GM19467 (cell line): ENCODE results near the gene CCNK.

Source experiments
- ATAC-seq: cut with Tn5 transposase; IDR thresholded peaks from one replicate; pipeline ENCODE4 v1.9.1; 2021; ENCODE audit warnings: mild to moderate bottlenecking, moderate library complexity; ENCODE audit not compliant: unreplicated experiment

The CCNK gene

DNA sequence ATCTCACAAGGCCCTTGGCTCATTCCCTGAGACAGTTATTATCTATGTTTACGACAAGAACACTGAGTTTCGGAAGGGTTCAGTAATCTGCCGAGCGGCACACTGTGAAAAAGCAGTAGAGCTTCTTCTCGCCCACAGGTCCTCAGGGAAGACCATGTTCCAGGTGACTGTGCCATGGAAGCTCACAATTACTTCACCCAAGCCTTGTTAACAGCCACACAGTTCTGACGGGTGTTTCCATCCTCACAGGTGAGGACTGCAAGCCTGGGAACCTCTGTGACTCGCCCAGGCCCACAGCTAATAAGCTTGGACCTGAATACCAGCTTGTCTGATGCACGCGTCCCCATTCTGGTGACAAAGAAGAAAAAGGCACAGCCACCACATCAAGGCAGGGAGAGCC, 15.9 kb upstream of the CCNK start:
- no peak for ATAC-seq

DNA sequence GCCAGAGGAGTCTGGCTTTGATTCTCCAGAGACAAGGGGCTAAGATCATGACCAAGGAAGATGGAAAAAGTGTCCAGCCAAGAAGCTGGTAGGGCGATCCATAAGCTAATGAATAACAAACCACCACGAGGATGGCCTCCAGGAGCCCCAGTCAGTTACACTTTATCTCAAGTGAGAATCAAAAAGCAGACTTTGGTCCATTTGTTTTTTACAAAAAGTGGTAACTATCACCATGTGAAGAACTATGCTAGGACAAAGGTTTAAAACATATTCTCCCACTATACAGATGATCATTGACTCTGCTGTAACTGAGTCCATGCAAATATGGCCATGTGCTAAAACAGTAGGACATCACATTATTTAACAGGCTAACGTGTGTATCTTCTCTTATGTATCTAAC, 14.5 kb upstream of the CCNK start:
- no peak for ATAC-seq

DNA sequence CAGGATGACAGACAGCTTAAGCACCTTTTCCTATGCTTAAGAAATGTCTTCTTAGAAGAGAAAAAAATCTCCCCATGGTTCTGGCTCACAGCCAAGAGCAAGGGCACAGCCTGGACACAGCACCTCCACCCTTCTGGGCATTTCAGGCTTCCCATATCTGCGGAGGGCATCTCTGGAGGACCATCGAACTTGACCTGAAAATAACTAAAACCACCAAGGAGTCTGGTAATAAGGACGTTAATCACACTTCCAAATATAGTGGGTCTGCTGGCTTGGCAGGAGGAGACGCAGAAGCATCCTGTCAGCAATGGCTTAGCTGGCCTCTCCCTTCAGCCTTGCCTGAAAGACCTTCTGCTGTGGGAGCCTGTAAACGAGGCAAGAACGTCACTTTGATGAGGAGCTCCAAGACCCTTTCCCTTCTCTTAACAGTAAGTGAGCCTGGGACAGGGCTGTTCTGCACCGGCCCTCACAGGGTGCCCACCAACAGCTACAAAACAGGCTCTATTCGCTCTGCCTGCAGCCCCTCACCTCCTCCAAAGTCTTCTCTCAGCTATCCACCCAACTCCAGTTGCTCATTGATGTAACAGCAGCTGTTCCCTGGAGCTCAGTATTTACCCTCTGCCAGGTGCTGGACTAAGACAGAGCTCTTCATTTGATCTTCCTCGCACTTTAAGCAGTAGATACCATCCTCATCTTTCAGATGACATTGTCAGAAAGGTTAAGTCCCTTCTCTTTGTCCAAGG, 13.7 kb upstream of the CCNK start:
- ATAC-seq, result no peak

DNA sequence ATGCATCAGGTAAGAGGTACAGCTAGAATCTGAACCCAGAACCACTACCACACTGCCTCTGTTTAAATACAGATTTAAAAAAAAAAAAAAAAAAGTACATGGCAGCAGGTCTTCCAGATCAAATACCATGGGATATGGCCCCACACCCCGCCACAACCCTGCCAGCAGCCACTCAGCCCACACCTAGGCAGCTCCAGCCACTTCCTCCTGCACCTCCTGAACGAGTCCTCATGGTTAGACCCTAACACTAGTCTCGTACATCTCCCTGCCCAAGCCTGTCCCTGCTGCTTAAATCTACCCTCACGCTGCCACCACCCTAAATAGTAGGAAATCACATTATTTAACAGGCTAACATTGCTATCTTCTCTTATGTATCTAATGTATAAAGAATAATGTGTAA, 13.1 kb upstream of the CCNK start:
- ATAC-seq, result no peak

DNA sequence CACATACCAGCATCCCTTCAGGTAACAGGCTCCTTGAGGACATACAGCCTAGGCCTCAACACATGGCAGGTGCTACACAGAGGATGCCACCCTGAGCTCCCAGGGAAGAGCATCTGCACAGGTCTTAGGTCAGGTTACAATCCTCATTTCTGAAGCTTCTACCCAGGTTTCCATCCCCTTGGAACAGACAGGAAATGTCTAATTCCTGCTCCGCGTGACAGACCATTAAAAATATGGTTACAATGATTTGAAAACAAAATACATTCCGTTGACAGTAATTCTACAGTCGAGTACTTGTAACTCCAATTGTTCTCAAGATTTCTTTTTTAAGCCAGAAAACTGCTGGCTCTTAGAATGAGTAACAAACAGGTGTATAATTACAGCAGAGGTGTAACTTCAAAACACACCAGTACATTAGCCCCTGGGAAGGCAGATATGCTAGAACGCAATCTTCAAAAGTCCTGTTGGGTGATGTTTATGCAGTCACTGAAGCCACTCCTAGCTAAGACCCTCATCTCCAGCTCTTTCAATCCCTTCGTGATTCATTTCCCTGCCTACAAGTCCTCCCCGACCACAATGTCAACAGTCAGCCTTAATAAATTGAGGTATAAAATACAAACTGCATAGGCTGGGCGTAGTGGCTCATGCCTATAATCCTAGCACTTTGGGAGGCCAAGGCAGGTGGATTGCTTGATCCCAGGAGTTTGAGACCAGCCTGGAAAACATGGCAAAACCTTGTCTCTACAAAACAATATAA, 12.2 kb upstream of the CCNK start:
- no peak for ATAC-seq

DNA sequence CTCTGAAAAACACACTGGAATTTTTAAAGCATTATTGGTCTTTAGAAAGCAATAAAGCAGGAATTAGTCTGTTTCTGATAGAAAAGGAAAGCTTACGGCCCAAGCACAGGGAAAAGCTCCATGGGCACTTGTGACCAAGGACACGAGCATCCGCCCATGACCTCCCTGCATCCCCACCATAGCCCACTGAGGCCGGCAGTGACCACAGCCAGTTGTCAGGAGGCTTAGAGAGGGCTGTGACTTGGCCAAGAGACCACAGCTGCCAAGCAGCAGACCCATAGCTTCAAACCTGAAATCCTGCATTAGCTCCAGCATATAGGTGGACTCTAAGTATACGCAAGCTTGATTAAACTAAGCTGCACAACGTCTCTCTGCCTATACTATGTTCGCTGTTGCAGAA, 9.5 kb upstream of the CCNK start:
- no peak for ATAC-seq

DNA sequence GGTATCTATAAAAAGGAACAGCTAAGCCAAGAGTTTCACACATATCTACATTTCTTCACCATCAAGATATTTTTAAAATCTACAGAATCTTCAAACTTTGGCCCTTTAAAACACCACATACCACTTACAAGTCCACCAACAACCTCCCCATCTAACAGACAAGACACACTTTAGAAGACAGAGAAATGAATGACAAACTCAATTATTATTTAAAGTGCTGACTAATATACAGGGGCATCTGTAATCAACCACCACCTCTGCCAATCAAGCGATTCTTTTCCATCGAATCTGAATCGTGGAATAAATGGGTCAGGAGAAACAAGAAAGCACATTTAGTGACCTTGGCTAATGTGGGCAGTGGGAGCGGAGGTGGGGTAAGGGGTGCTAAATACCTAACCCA, 8.3 kb upstream of the CCNK start:
- no peak for ATAC-seq

DNA sequence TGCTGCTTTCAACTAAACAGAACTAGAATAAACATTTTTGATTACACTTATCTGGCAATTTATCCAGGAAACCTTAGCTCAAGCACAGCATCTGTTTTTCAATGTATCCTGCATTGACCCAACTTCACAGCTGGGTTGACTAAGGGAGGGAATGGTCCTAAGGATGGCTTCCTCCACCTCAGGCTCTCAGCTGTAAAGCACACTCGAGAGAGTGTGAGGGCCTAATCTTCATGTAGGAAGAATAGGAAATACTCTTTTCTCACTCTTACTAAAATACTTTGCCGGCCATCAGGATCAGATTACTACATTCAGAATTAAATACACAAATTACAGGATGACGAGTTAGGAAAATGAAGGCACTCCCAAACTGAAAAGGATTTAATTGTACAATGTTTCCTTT, 7.8 kb upstream of the CCNK start:
- ATAC-seq, result no peak

DNA sequence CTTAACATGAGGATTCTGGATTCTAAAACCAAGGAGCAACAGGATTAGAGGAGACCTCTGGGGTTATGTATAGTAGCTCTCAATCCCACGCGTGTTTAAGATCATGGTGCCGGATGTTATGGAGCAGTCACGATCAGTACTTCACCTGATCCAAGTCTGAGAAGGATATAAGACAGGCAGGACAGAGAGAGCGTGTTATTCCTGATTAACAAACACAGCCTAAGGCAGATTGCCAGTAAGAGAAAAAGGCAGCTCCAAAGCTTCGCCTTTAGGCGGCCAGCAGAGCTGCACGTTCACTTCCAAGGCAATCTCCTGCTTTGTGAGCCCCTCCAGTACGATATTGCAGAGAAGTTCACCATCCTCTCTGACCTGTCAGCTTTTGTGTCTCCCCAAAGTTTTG, 6.0 kb upstream of the CCNK start:
- no peak for ATAC-seq

DNA sequence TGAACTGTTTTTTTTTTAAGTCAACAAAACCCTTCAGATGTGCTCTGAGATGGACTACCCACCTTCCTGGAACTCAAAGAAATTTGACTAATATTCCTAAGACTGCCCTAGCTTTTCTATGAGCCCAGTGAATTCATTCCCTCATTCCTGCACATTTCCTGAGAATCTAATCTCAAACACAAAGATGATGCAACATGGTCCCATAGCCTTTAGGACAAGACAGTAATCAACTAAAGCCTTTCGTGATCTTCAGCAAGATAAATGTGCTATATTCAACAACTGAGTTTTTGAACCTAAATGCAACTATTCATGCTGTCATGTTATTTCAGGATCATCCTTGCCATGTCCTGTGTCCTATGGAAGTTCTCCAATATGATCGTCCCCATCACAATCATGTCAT, 5.5 kb upstream of the CCNK start:
- no peak for ATAC-seq

DNA sequence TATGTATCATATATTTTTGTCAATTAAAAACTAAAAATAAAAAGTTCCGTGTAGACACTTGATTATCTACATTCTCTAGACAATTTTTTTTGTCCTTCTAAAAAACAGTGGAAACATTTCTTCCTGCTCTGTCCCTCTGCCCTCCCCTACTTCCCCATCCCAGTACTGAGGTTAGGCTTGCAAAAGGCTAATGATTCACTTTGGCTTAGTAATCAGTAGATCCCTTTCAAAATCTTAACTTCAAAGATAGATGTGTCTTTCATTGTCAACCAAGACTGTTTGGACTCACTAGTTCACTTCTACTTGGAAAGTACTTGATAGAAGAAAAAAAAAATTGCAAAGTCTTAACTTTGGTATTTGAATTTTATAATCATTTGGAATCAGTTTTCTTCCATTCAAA, 4.3 kb upstream of the CCNK start:
- no peak for ATAC-seq

DNA sequence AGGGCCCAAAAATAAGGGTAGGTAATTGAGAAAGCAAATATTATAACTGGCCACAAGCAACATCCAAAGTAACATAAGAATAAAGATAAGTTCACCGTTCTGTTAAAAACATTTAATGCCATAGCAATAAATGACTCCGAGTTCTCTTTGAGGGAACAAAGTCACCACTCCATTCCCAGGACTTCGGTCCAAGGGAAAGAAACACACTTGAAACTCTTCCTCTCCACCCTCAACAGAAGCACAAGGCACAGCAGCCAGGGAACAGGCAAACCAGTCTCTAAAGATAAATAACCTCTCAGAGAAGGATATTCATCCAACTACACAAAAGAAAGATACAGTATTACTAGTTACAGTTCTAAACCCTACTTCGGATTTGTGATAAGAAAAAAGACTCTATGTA, 3.1 kb upstream of the CCNK start:
- ATAC-seq, result no peak

DNA sequence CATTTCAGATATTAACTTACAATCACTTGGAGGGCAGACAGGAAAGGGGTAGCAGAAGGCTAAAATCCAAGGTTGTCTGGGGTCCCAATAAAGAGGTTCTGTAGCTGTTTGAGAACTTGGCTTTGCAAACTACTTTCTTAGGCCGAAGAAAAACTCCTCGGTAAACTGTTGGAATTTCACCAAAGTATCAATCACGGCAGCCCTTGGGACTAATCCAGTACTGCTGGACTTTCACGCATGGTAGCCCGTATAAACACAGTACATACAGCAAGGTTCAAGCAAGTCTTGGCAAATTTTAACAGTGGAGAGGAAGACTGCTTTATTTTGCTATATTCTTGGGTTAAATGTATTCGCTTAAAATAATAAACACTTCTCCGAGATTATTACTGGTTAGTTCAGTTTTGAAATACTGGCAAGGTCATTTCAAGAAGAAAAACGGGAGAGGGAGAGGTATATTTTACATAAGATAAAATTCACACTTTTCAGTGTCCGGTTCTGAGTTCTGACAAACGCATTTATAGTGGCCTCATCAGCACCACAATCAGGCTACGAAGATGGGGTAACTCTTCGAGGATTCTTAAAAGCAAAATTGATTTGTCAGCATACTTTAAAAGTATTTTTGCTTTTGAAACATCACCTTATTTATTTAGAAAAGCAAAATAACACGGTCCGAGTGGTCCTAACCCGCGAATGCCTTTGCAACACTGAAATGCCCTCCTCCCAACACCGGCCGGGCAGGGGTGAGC, 1.9 kb upstream of the CCNK start:
- ATAC-seq, result no peak

DNA sequence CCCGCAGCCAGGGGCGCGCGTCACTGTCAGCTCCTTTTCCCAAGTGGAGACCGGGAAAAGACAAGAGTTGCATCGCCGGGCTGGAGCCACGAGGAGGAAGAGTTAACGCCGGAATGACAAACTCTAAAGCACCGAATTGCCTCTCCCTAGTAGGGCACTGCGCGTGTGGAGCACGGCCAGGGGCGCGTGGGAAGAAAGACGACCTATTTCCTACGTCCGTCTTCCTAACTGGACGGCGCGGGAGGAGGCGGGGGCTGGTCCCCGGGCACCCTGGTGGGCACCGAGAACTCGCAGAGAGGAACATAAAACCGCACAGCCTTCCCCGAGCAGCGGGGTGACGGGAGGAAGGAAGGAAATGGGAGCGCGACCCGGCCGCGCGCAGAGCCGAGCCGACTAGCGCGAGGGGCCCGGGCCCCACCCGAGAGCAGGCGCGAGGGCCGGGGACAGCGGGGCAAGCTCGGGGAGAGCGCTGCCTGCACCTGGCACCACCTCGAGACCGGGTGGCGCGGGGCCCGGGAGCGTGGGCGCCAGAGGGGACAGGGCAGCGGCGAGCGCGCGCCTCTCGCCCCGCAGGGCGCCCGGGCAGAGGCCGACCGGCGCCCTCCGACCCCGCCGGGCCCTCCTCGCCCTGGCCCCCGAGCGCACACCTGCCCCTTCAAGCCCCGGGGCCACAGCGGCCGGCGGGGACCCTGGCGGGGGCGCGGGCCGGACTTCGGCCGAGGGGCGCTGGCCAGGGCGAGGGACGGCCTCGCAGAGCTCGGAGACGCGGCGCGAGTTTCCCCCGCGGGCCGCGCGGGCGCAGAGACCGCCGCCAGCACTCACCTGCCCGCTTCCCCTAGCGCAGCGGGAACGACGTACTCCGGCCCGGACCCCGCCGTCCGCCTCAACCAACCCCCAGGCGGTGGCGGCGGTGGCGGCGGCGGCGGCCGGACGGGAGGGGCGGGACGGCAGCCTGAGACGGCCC, 1.0 kb upstream of the CCNK start, which contains the start of gene SETD3:
Gene SETD3 (minus strand): TSS at position 954 of the 964 bp plus-strand sequence. CDS start 15,054 bp downstream, outside the sequence.
- ATAC-seq, result peak; percentile 3

DNA sequence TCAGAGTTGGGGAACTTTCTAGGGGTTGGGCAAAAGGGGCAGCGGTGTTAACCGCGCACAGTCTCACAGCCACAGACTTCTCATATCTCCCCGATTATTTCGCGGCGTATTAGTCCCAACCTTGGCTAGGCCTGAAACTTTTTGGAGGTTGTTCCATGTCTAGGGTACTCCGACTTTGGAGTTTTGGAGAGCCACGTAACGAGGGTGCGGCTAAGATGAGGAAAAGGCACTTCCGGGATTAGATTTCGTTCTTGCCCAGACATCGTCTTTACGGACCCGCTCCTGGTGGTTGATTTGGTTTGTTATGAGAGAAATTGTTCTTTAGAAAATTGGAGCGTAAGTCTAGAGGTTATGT, 513 bp downstream of the CCNK start:
- ATAC-seq, result no peak

DNA sequence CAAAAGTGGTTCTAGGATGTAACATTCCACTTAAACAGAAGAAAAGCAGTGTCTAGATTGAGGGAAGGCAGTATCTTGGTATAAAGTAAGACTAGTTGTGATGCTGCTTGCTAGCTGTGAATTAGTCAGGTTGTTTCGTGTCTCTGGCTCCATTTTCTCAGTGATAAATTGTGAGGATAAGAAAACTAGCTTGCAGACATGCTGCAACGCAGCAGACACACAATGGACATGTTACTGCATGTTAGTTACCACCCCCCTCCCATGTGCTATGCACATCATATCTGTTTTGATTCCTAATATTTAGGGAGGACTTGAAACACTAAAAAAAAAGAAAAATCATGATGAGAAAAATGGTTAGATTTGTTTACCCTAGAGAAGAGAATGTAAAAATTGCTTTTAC, 2.9 kb downstream of the CCNK start:
- ATAC-seq, result no peak

DNA sequence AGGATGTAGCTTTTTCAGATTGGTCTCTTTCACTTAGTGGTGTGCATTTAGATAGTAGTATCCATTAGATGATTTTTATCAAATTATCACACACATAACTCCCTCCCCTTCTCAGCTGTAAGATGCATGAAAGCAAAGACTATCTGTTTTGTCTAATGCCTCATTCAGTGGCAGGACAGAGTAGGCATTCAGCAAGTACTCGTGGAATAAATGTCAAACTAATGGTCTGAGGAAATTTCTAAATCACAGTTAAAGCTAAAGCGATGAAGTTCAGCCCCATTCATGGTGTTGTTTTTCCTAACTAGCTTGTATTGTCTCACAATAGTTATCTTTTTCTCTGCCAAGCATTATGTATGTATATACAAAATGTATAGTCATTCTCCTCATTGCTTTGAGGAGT, 16.1 kb downstream of the CCNK start:
- no peak for ATAC-seq

DNA sequence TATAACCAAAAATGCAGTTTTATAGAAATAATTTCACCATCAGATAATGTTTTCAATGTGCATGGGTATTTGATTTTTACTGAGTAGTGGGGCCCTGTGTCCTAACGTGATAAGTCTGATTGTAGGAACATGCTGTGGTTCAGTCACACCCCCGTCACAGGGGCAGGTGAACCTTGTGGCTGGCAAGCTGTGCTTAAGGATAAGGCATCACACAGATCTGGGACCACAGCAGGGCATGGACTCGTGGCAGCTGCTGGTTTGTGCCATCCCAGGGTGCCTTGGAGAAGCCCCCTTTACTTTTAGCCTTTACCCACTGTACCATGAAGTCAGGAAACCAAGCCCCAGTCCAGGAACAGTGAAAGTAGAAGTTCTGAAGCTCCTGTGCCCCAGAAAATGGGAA, 16.7 kb downstream of the CCNK start:
- ATAC-seq, result no peak

DNA sequence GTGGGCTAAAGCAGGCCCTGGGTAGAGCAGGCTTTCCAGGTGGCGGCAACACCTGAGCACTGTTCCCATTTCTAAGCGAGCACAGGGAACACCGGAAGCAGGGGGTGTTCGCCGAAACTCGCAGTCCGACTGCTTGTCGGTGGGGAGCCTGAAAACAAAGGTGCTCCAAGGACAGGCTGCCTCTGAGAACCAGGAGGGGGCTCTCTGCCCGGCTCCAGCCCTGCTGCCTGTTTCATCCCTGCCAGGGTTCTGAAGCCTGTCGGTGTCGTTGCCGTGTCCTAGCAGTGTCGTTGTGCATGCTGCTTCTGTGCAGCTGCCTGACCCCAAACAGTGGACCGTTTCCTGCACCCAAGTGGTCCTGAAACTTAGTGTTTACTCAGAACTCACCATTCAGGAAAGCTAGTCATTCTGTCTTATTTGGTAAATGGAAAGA, 21.8 kb downstream of the CCNK start:
- ATAC-seq, result no peak

DNA sequence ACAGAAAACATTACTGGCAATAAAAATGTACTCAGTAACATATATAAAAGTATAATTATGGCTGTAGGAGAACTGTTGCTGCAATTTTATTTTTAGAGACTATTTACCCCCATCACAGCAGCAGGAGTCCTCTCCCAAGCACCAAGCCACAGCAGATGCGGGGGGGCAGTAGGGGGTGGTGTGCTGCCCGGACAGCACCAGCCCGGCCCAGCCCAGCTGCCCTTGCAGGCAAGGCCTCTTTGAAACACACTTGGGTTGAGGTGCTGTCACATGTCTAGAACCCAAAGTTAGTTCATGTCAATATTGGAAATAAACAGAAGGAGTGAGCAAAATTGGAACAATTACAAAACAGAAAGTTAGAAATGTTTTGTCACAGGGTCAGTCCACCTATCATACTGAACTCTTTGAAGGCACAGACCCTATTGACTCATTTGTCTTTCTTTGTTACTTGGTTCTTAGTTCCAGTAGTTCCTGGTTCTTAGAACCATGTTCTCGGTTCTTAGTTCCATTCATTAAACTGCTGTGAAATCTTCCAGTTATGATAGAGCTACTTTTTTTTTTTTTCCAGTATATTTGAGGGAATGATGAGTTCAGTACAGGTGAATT, 22.7 kb downstream of the CCNK start:
- no peak for ATAC-seq
